Activated CD8-positive, alpha-beta memory T cell treated with anti-CD3 and anti-CD28 coated beads, Interleukin-2, amount 10 ng/mL, durations not matched to agents 7 days and 5 days (primary cell): ENCODE measurements around the gene PLA2G2D. TPM values are rescaled to one million over a fixed set of nuclear protein-coding genes. Genes with fewer than 3 reads are reported as not detected.

ENCODE experiments used
- ATAC-seq: fragments of 150-1000 bp; cut with Tn5 transposase; one replicate; pipeline ENCODE4 v1.10.0; 2021; ENCODE audit warnings: moderate library complexity
- CTCF ChIA-PET: fragments of 350-600 bp; sonication (Branson Sonifier 250); formaldehyde crosslinking; loops from one replicate; lab custom pipeline; 2021; ENCODE audit warnings: antibody characterized with exemption; lab: Charles Lee
- DNase-seq: peaks from one replicate; pipeline ENCODE4 v3.0.0-alpha.2; 2020
- H3K27ac Mint-ChIP-seq: one replicate; pipeline ENCODE4 v1.8.0; 2021; ENCODE audit warnings: mild to moderate bottlenecking, mixed read lengths
- H3K27me3 Mint-ChIP-seq: one replicate; pipeline ENCODE4 v1.8.0; 2021; ENCODE audit warnings: mixed read lengths
- H3K36me3 Mint-ChIP-seq: one replicate; pipeline ENCODE4 v1.8.0; 2021; ENCODE audit warnings: mild to moderate bottlenecking, mixed read lengths
- H3K4me1 Mint-ChIP-seq: one replicate; pipeline ENCODE4 v1.8.0; 2021; ENCODE audit warnings: mixed read lengths
- H3K4me3 Mint-ChIP-seq: one replicate; pipeline ENCODE4 v1.8.0; 2021; ENCODE audit warnings: mild to moderate bottlenecking, moderate library complexity, mixed read lengths
- H3K9me3 Mint-ChIP-seq: one replicate; pipeline ENCODE4 v1.8.0; 2022; ENCODE audit warnings: low read depth, mixed read lengths
- total RNA-seq, 2 experiments: library from RNA; stranded (reverse); gene quantifications; one replicate each; pipeline ENCODE4 v1.2.3, GENCODE V29; 2021

PLA2G2D gene
- total RNA-seq, 2 experiments from 2014 or later: not detected

DNA sequence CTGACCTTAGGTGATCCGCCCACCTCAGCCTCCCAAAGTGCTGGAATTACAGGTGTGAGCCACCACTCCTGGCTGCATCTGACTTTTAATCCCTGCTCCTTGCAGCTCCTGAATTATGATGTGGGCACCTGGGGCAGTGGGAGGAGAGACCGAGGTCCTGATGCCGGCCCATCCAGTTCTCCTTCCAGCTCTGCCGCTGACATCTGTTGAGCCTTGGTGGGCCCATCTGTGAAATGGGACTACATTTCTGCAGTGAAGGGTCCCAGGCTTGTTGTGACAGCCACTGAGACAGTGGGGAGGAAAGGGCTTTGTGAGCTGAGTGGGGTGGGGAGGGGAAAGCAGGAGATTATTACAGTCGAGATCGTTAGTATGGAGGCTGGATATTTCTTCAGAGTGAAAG lies 31.6 kb upstream of the PLA2G2D start:
- H3K4me1 Mint-ChIP-seq: peaks cover 16% of the 10 kb centered on the region
- ATAC-seq: no peak
- no peaks in the 10 kb centered on the region for H3K36me3 Mint-ChIP-seq
- H3K27me3 Mint-ChIP-seq: no peaks in the 10 kb centered on the region
- DNase-seq: no peak
- CTCF ChIA-PET: interaction anchor here (1.3 to 2.8 kb wide), 4 partner anchors 44 to 233 kb away, joined by 4 to 28 read pairs (median 14); no protein-coding TSS in a partner anchor
- no peak overlapping the region for H3K4me3 Mint-ChIP-seq
- H3K9me3 Mint-ChIP-seq: no peaks in the 10 kb centered on the region
- no peak overlapping the region for H3K27ac Mint-ChIP-seq

DNA sequence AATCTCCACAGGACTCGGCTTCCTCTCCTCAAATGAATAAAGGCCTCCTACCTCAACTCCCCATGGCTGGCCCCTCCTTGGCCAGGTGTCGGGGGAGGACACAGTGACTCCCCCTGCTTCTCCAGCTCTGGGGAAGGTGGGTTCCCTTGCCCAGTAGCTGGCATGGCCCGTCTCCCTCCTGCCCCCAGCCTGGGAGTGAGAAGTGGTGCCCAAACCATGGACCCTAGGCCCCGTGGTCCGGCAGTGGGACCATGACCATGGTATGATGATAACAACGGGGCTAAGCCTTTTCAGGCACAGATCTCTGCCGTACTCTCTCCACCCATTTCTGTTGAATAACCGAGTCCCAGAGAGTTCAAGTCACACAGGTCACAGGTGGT lies 31.0 kb upstream of the PLA2G2D start:
- Mint-ChIP-seq H3K27ac (no peak overlapping the region), H3K36me3 (no peaks in the 10 kb centered on the region), H3K9me3 (no peaks in the 10 kb centered on the region), H3K27me3 (no peaks in the 10 kb centered on the region), H3K4me1 (peaks cover 16% of the 10 kb centered on the region), H3K4me3 (no peak overlapping the region)
- no peak for ATAC-seq
- no peak for DNase-seq
- CTCF ChIA-PET: interaction anchor here (1.3 kb wide), 1 partner anchor 232 kb away, joined by 4 read pairs; no protein-coding TSS in a partner anchor

DNA sequence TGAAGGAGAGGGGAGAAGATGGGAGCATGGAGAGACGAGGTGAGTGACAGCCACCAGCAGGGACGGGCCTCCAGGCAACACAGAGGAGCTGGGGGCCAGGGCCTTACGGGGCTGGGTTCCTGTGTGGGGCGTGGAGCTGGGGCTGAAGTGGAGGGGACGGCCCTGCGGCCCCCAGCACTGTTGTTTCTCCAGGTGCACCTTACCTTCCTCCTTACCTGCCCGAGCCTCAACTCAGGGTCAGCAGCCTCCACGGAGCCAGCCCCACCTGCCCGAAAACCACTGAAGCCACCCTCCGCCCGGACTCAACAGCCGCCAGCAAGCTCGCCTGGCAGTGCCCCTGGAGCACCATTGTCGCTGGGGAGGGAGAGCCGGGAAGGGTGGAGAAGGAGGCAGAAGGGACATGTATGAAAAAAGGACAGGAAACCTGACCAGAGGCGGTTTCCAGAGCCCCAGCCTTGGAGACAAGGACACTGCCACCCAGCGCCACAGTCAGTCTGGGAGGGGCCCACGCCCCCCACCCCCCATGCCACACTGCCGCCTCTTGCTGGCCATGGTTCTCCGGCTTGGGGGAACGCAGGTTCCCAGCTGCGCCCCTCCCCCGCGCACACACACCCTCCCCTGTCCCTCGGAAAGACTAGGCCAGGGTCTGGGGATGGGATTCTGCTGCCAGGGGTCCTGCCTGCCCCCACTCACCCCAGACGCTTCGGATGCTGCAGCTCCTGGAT lies 30.4 kb upstream of the PLA2G2D start:
- DNase-seq: no peak
- H3K27ac Mint-ChIP-seq: no peak overlapping the region
- CTCF ChIA-PET: interaction anchor here (1.3 kb wide), 1 partner anchor 232 kb away, joined by 4 read pairs; no protein-coding TSS in a partner anchor
- no peaks in the 10 kb centered on the region for H3K9me3 Mint-ChIP-seq
- peaks cover 14% of the 10 kb centered on the region for H3K4me1 Mint-ChIP-seq
- no peaks in the 10 kb centered on the region for H3K27me3 Mint-ChIP-seq
- H3K36me3 Mint-ChIP-seq: no peaks in the 10 kb centered on the region
- ATAC-seq: no peak
- H3K4me3 Mint-ChIP-seq: no peak overlapping the region

GRCh38 chr1:20148571-20149500 lies 29.5 kb upstream of the PLA2G2D start:
- CTCF ChIA-PET: interaction anchor here (0.8 kb wide), 1 partner anchor 231 kb away, joined by 3 read pairs; no protein-coding TSS in a partner anchor

GRCh38 chr1:20147846-20148570 lies 28.7 kb upstream of the PLA2G2D start:
- Mint-ChIP-seq H3K27me3 (no peaks in the 10 kb centered on the region), H3K9me3 (no peaks in the 10 kb centered on the region), H3K4me3 (no peak overlapping the region), H3K4me1 (peaks cover 3% of the 10 kb centered on the region), H3K36me3 (no peaks in the 10 kb centered on the region), H3K27ac (no peak overlapping the region)
- no peak for ATAC-seq
- CTCF ChIA-PET: interaction anchor here (0.8 kb wide), 1 partner anchor 231 kb away, joined by 3 read pairs; no protein-coding TSS in a partner anchor
- no peak for DNase-seq

More at GRCh38 chr1:20148571-20149500, 29.5 kb upstream of the PLA2G2D start:
- no peak for DNase-seq
- Mint-ChIP-seq H3K36me3 (no peaks in the 10 kb centered on the region), H3K4me3 (no peak overlapping the region), H3K27me3 (no peaks in the 10 kb centered on the region), H3K9me3 (no peaks in the 10 kb centered on the region), H3K4me1 (peaks cover 5% of the 10 kb centered on the region), H3K27ac (no peak overlapping the region)
- no peak for ATAC-seq

GRCh38 chr1:20143734-20144565 lies 24.6 kb upstream of the PLA2G2D start:
- H3K36me3 Mint-ChIP-seq: no peaks in the 10 kb centered on the region
- no peaks in the 10 kb centered on the region for H3K9me3 Mint-ChIP-seq
- DNase-seq (no peak), ATAC-seq (no peak)
- H3K4me1 Mint-ChIP-seq: no peaks in the 10 kb centered on the region
- CTCF ChIA-PET: interaction anchor here (0.8 to 1.4 kb wide), 3 partner anchors 8 to 225 kb away, joined by 3 read pairs; no protein-coding TSS in a partner anchor
- no peak overlapping the region for H3K4me3 Mint-ChIP-seq
- H3K27me3 Mint-ChIP-seq: no peaks in the 10 kb centered on the region
- H3K27ac Mint-ChIP-seq: no peak overlapping the region

GRCh38 chr1:20143318-20143717 lies 24.0 kb upstream of the PLA2G2D start:
- ATAC-seq: no peak
- DNase-seq: no peak
- no peaks in the 10 kb centered on the region for H3K36me3 Mint-ChIP-seq
- H3K27me3 Mint-ChIP-seq: no peaks in the 10 kb centered on the region
- CTCF ChIA-PET: interaction anchor here (0.8 to 1.1 kb wide), 2 partner anchors 9 to 10 kb away, joined by 3 read pairs; no protein-coding TSS in a partner anchor
- no peak overlapping the region for H3K27ac Mint-ChIP-seq
- H3K9me3 Mint-ChIP-seq: no peaks in the 10 kb centered on the region
- H3K4me1 Mint-ChIP-seq: no peaks in the 10 kb centered on the region
- no peak overlapping the region for H3K4me3 Mint-ChIP-seq

DNA sequence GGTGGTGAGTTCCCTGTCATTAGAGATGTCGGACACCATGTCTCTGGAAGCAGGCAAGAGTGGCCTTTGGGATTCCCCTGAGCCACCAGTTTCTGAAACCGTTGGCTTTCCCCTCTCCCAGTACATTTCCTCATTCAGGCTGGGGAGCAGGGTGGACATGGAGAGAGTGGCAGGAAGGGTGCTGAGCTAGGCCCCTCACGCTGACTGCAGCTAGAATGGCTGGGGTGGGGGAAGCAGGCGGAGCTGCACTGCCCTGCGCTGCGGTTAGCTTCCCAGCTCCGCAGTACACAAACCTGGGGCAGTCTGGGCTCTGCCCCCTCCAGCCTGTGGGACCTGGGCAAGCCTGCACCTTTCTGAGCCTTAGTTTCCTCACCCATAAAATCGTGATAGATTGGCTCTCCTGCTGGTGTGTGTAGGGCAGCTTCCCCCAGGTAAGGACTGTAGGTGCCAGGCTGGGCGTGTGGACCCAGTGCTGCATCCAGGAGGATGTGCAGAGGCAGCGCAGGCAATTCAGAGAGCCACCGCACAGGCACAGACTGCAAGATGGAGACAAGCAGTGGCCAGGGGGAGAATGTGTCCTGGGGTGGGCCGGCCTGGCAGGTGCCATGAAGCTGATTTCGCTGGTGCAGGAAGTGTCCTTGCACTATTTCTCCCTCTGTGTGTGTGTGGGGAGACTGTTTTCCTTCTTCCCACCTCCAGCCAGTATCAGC lies 22.8 kb upstream of the PLA2G2D start:
- no peaks in the 10 kb centered on the region for H3K27me3 Mint-ChIP-seq

DNA sequence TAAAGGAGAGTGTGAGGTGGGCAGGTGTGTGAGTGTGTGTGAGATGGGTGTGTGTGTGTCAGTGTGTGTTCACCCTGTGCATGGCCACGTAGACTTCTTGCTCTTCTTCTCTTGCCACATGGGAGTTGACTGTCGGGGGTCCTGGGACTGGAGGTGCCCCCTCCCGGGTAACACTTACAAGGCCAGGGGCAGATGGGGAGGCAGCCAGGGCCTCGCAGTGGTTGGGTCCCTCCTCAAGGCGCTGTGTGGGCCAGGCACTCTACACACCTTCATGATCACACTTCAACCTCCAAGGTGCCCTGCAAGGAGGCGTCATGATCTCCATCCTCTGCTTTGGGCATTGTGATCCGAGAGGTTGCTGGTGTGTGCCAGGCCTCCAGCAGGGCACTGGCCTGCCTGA lies 22.1 kb upstream of the PLA2G2D start:
- no peak overlapping the region for H3K27ac Mint-ChIP-seq
- no peak for ATAC-seq
- H3K4me3 Mint-ChIP-seq: no peak overlapping the region
- no peaks in the 10 kb centered on the region for H3K4me1 Mint-ChIP-seq
- CTCF ChIA-PET: no interaction called here
- H3K9me3 Mint-ChIP-seq: no peaks in the 10 kb centered on the region
- no peaks in the 10 kb centered on the region for H3K27me3 Mint-ChIP-seq
- no peak for DNase-seq
- H3K36me3 Mint-ChIP-seq: no peaks in the 10 kb centered on the region

More for the DNA sequence above, 22.8 kb upstream of the PLA2G2D start:
- no peaks in the 10 kb centered on the region for H3K9me3 Mint-ChIP-seq
- DNase-seq (no peak), ATAC-seq (no peak)
- H3K36me3 Mint-ChIP-seq: no peaks in the 10 kb centered on the region
- CTCF ChIA-PET: no interaction called here
- no peak overlapping the region for H3K4me3 Mint-ChIP-seq
- no peaks in the 10 kb centered on the region for H3K4me1 Mint-ChIP-seq
- H3K27ac Mint-ChIP-seq: no peak overlapping the region

DNA sequence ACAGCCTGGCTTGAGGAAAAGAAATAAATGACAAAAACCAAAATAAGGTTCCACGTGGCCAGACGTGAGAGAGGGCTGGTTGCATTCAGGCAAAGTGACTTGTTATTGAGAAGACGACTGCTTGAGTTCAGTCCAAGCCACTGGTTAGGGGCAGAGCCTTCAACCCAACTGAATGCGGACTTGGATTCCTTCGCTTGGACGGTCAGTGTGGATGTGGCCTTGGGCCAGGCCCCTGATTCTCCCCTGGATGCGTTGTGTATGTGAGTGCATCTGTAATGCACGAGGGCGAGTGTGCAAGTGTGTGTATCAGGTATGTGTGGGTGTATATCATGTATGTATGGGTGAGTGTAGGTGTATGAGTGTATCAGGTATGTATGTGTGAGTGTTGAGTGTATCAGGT lies 21.7 kb upstream of the PLA2G2D start:
- Mint-ChIP-seq H3K9me3 (no peaks in the 10 kb centered on the region), H3K4me1 (no peaks in the 10 kb centered on the region), H3K4me3 (no peak overlapping the region), H3K27ac (no peak overlapping the region), H3K27me3 (peaks cover 3% of the 10 kb centered on the region), H3K36me3 (no peaks in the 10 kb centered on the region)
- CTCF ChIA-PET: no interaction called here
- no peak for DNase-seq
- no peak for ATAC-seq

DNA sequence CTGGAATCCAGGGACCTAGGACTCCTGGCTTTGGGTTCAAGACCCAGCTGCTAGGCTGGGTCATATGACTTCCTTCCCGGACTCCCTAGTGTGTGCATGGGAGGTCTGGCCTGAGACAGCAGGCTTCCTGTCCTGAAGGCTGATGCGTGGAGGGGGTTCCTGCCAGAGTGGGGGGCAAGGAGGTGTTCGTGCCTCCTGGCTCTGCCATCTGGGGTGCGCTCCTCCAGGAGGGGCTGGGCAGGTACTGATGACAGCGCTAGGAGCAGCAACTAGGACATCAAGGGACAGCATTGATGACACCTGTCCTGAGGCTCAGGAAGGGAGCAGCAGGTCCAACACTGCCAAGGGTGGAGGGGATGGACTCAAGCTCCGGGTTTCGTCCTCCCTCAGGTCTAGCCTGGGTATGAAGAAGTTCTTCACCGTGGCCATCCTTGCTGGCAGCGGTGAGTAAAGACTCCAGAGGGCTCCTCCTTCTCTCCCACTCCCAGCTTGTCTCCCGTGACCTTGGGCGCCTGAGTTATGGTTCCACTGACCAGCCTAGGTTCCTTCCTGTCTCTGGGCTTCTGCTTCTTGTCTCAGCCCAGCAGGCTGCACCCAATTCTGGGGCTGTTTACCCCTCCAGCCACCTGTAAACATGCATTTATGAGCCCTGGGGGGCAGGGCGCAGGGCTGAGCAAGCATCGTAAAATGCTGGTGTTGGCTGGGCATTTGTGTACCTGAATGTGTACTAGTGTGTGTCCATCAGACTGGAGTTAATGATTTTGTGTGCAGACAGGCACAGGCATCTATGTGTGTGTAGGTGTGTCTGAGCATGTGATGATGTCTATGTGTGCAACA lies 20.7 kb upstream of the PLA2G2D start:
- DNase-seq (no peak), ATAC-seq (no peak)
- H3K27ac Mint-ChIP-seq: no peak overlapping the region
- peaks cover 8% of the 10 kb centered on the region for H3K27me3 Mint-ChIP-seq
- H3K4me3 Mint-ChIP-seq: no peak overlapping the region
- H3K9me3 Mint-ChIP-seq: no peaks in the 10 kb centered on the region
- H3K36me3 Mint-ChIP-seq: no peaks in the 10 kb centered on the region
- CTCF ChIA-PET: no interaction called here
- no peaks in the 10 kb centered on the region for H3K4me1 Mint-ChIP-seq
